ENCODE results near the gene PTGR2.
"Not testable (repeated sequence)": the region's sequence is repeated elsewhere in the genome, so short reads cannot be mapped to it uniquely, and the experiment has no call there.

PTGR2 gene

GRCh38 chr14:73833530-73834260, 17.9 kb upstream of the PTGR2 start:
- no peak for FAIRE-seq

- no peak for FAIRE-seq
Measured at GRCh38 chr14:73834261-73834625, 17.4 kb upstream of the PTGR2 start.

- not testable (repeated sequence) for FAIRE-seq
Measured at GRCh38 chr14:73838293-73839034, 13.2 kb upstream of the PTGR2 start.

- FAIRE-seq: no peak
Measured at GRCh38 chr14:73842201-73842600, 9.4 kb upstream of the PTGR2 start.

GRCh38 chr14:73842851-73843250, 8.8 kb upstream of the PTGR2 start:
- FAIRE-seq: no peak

- FAIRE-seq: no peak
Measured at GRCh38 chr14:73843296-73843695, 8.3 kb upstream of the PTGR2 start.

- FAIRE-seq: no peak
Measured at GRCh38 chr14:73846947-73847346, 4.7 kb upstream of the PTGR2 start.

GRCh38 chr14:73851000-73851399, 631 bp upstream of the PTGR2 start:
- no peak for FAIRE-seq

- no peak for FAIRE-seq
Measured at GRCh38 chr14:73859145-73859544, 7.5 kb downstream of the PTGR2 start.

GRCh38 chr14:73861073-73861472, 9.4 kb downstream of the PTGR2 start:
- FAIRE-seq: no peak

GRCh38 chr14:73862480-73862879, 10.8 kb downstream of the PTGR2 start:
- no peak for FAIRE-seq

GRCh38 chr14:73863209-73863608, 11.6 kb downstream of the PTGR2 start:
- no peak for FAIRE-seq

GRCh38 chr14:73865534-73866113, 14.0 kb downstream of the PTGR2 start:
- no peak for FAIRE-seq

- not testable (repeated sequence) for FAIRE-seq
Measured at GRCh38 chr14:73869754-73870153, 18.1 kb downstream of the PTGR2 start.

GRCh38 chr14:73870525-73871235, 19.0 kb downstream of the PTGR2 start:
- no peak for FAIRE-seq

- no peak for FAIRE-seq
Measured at GRCh38 chr14:73873660-73874059, 22.0 kb downstream of the PTGR2 start.

GRCh38 chr14:73877790-73878189, 26.2 kb downstream of the PTGR2 start:
- FAIRE-seq: no peak

GRCh38 chr14:73878436-73878835, 26.8 kb downstream of the PTGR2 start:
- FAIRE-seq: no peak

- FAIRE-seq: no peak
Measured at GRCh38 chr14:73879027-73879426, 27.4 kb downstream of the PTGR2 start.

GRCh38 chr14:73884438-73885190, 33.0 kb downstream of the PTGR2 start:
- FAIRE-seq: peak; percentile 74

GRCh38 chr14:73886449-73887317, 35.1 kb downstream of the PTGR2 start, which contains the start of gene ZNF410:
Gene ZNF410 (plus strand): TSS chr14:73886859. CDS start chr14:73892176, 5,317 bp downstream.
- peak; percentile 92 for FAIRE-seq

- no peak for FAIRE-seq
Measured at GRCh38 chr14:73887318-73887616, 35.6 kb downstream of the PTGR2 start.
